NCI-H524 (cell line): Measurements from ENCODE around the gene PPP1R9A.
A peak's percentile ranks its signal among the peaks of the same experiment; 100 is the strongest.
"Not testable (repeated sequence)": the region's sequence is repeated elsewhere in the genome, so short reads cannot be mapped to it uniquely, and the experiment has no call there.

Experiments
- DNase-seq, 2 experiments: peaks; one replicate each; lab custom pipeline; 2025; lab: John Stamatoyannopoulos, UW

PPP1R9A gene

GRCh38 chr7:94975336-94975735 lies 67.9 kb downstream of the PPP1R9A start:
- DNase-seq: no peak

GRCh38 chr7:94980418-94981142 lies 73.2 kb downstream of the PPP1R9A start:
- DNase-seq: no peak

- no peak for DNase-seq
Measured at GRCh38 chr7:94995921-94996320, 88.5 kb downstream of the PPP1R9A start.

GRCh38 chr7:94996369-94996768 lies 89.0 kb downstream of the PPP1R9A start:
- no peak for DNase-seq

GRCh38 chr7:94997547-94997946 lies 90.2 kb downstream of the PPP1R9A start:
- DNase-seq: no peak

GRCh38 chr7:94998266-94999068 lies 91.1 kb downstream of the PPP1R9A start:
- no peak for DNase-seq

- no peak for DNase-seq
Measured at GRCh38 chr7:94999069-94999351, 91.6 kb downstream of the PPP1R9A start.

- not testable (repeated sequence) for DNase-seq
Measured at GRCh38 chr7:94999601-95000000, 92.2 kb downstream of the PPP1R9A start.

- DNase-seq: no peak
Measured at GRCh38 chr7:95001258-95001657, 93.9 kb downstream of the PPP1R9A start.

GRCh38 chr7:95001815-95002561 lies 94.6 kb downstream of the PPP1R9A start:
- no peak for DNase-seq

- DNase-seq: no peak
Measured at GRCh38 chr7:95002775-95003174, 95.4 kb downstream of the PPP1R9A start.

GRCh38 chr7:95004618-95005247 lies 97.3 kb downstream of the PPP1R9A start:
- peak; percentile 77 to 92 for DNase-seq

GRCh38 chr7:95006010-95006409 lies 98.6 kb downstream of the PPP1R9A start:
- DNase-seq: no peak

- not testable (repeated sequence) for DNase-seq
Measured at GRCh38 chr7:95008773-95009172, 101.4 kb downstream of the PPP1R9A start.

GRCh38 chr7:95011146-95011928 lies 103.9 kb downstream of the PPP1R9A start:
- DNase-seq: no peak

- no peak for DNase-seq
Measured at GRCh38 chr7:95011995-95012394, 104.6 kb downstream of the PPP1R9A start.

- DNase-seq: no peak
Measured at GRCh38 chr7:95018021-95018420, 110.6 kb downstream of the PPP1R9A start.

- DNase-seq: no peak
Measured at GRCh38 chr7:95026018-95026417, 118.6 kb downstream of the PPP1R9A start.

- no peak for DNase-seq
Measured at GRCh38 chr7:95026421-95027072, 119.2 kb downstream of the PPP1R9A start.

GRCh38 chr7:95027234-95027872 lies 120.0 kb downstream of the PPP1R9A start:
- DNase-seq: no peak

GRCh38 chr7:95028683-95029082 lies 121.3 kb downstream of the PPP1R9A start:
- DNase-seq: peak in 1 of 2 experiments; percentile 22
